ENCODE measurements around the gene MPZL2. TPM values are rescaled to one million over a fixed set of nuclear protein-coding genes. Genes with fewer than 3 reads are reported as not detected.

The MPZL2 gene
- total RNA-seq, 1 donor from 2014 or later = 3.8 TPM

GRCh38 chr11:118205606-118206378 lies 58.3 kb downstream of the MPZL2 start:
- intact Hi-C loops (cut with micrococcal nuclease) = loop anchor here (1.0 kb wide), 1 partner anchor 10 kb away; no protein-coding TSS in a partner anchor

Other genes starting within 250 kb of the MPZL2 start
- not detected in 2 replicates for gene TMPRSS4, start 187.2 kb downstream of the MPZL2 start, total RNA-seq
- gene SMIM35, start 177.3 kb downstream of the MPZL2 start, total RNA-seq = 3.9 TPM in 2 replicates
- 0.11 TPM in 1 of 2 replicates, not detected in the other for gene SCN4B, start 111.5 kb downstream of the MPZL2 start, total RNA-seq
- not detected in 2 replicates for gene SCN2B, start 87.7 kb downstream of the MPZL2 start, total RNA-seq
- 73.7 and 78.9 TPM in 2 replicates for gene JAML, start 39.3 kb downstream of the MPZL2 start, total RNA-seq
- gene MPZL3, start 11.9 kb downstream of the MPZL2 start, total RNA-seq = 16.5 and 19.4 TPM in 2 replicates
- gene CD3E, start 40.4 kb upstream of the MPZL2 start, total RNA-seq = 576 and 590 TPM in 2 replicates
- 474 and 495 TPM in 2 replicates for gene CD3D, start 78.4 kb upstream of the MPZL2 start, total RNA-seq
- 221 and 225 TPM in 2 replicates for gene CD3G, start 80.0 kb upstream of the MPZL2 start, total RNA-seq
- 44.1 and 44.9 TPM in 2 replicates for gene UBE4A, start 95.3 kb upstream of the MPZL2 start, total RNA-seq
- 284 and 288 TPM in 2 replicates for gene ATP5MG, start 137.3 kb upstream of the MPZL2 start, total RNA-seq
- 94.1 and 94.9 TPM in 2 replicates for gene KMT2A, start 172.2 kb upstream of the MPZL2 start, total RNA-seq